Stimulated activated CD4-positive, alpha-beta T cell treated with anti-CD3 and anti-CD28 coated beads, Interleukin-1b, Interleukin-23, amount 100 ng/mL, for 24 hours (primary cell): ENCODE results near the gene PDLIM1.
"Not testable (repeated sequence)": the region's sequence is repeated elsewhere in the genome, so short reads cannot be mapped to it uniquely, and the experiment has no call there.

Experiments used
- DNase-seq, 4 experiments: peaks; one replicate each; pipeline ENCODE4 v3.0.0-alpha.2; 2020; ENCODE audit warnings: low read depth in 4 of 4, low spot score in 1 of 4

Gene PDLIM1

DNA sequence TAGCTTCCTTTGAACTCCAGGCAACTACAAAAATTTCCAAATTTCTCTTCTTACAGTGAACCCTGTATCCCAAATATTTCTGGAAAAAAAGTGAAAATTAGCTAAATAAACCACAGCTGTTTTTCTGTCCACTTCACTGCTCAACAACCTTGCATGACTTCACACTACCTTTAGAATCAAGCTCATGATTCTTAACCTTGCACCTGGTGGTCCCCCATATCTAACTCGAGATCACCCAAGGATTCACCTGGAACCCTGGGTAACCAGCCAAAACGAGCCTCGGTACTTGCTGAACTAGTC lies 47.5 kb downstream of the PDLIM1 start:
- no peak for DNase-seq

DNA sequence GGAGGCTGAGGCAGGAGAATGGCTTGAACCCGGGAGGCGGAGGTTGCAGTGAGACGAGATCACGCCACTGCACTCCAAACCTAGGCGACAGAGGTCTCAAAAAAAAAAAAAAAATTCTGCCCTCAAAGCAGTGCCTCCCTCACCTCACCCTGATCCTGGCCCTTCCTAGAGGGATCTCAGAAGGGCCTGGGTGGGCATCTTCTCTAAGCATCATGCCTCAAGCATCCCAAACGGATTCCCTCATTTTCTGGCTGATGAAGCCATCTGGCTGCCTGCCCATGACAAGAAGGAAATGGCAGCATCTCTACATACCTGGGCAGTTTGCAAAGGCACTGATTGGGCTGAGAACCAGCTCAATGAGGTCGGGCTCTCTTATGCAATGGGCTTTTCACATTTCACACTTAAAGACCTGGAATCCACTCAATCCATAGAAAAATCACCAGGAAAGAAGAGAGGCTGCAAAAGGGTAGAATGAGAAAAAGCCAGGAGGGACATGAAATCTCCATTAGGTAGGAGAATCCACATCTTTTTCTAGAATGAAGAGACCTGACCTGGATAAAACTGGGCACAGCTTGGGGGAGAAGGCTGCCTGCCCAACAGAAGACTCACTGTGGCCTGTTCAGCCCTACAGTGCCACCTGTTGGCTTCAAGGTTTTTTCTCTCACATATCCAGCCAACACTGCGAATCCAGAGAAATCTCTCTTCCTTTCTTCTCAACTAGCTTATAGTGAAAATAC lies 48.1 kb downstream of the PDLIM1 start:
- DNase-seq, result no peak

DNA sequence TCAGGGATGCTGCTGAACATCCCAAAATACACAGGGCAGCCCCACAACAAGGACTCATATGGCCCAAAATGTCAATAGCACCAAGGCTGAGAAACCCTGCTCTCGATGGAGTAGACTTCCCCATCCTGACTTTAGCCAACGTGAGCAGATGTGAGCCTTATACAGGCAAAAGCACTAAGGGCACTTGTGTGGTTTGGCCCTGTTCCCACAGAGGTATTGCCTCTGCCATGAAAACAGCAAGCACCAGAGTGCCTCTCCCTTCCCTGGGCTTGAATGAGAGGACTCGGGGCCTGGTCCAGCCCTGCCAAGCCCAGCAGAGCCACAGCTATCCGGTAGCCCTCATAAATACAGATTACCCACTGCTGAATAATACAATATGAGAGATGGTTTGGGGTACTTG lies 49.3 kb downstream of the PDLIM1 start:
- DNase-seq, result no peak

DNA sequence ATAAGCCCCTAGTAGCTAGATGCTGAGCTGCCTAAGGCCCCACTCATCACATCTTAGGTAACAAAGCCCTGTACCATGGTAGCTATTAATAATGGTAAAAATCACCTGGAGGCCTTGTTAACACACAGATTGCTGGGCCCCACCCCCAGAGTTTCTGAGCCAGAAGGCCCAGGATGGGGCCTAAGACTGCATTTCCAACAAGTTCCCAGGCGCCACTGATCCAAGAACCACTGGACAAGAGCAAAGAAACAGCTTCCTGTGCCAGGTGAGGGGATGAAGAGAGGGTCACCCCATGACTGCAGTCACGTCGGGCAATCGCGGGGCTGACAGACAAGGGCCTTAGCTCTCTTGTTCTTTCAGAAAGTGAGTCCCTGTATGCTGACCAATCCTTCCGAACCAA lies 50.0 kb downstream of the PDLIM1 start:
- DNase-seq, result no peak

DNA sequence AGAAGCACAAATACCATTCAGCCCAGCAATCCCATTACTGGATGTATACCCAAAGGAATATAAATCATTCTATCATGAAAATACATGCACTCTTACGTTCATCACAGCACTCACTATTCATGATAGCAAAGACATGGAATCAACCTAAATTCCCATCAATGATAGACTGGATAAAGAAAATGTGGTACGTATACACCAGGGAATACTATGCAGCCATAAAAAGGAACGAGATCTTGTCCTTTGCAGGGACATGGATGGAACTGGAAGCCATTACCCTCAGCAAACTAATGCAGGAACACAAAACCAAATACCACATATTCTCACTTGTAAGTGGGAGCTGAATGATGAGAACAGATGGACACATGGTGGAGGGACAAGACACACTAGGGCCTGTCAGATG lies 50.7 kb downstream of the PDLIM1 start:
- not testable (repeated sequence) for DNase-seq

DNA sequence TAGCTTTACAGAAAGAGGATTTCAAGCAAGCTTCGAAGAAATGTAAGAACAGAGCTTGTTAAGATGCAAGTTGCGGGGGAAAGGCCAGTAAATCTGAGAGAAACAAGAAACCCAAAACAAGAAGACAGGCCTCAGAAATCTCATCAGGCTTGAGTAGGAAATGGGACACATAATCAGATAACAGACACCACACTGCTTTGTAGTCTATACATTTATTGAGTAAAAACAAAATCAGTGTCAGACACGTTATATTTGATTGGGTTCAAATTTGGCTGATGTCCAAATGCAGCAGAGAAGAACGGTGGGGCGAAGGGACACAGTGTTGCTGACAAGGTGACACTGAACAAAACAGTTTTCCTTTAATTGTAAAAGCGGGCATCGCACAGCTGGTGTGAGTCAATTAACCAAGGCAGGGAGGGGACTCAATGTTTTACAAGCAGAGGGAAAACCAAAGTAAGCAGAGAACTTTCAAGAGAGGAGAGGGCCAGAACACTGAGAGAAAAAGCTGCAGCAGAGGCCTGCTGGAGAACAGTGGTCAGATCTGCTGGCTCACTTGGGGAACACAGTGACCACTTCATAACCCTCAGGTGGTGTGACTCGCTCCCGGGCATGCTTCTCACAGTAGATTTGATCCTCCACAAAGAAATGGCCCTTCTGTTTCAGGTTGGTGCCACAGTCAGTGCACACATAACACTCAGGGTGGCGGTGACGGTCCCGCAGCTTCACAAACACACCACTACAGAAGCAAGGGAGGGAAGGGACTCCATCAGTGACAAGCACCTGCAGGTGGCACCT lies 53.2 kb downstream of the PDLIM1 start:
- no peak for DNase-seq

DNA sequence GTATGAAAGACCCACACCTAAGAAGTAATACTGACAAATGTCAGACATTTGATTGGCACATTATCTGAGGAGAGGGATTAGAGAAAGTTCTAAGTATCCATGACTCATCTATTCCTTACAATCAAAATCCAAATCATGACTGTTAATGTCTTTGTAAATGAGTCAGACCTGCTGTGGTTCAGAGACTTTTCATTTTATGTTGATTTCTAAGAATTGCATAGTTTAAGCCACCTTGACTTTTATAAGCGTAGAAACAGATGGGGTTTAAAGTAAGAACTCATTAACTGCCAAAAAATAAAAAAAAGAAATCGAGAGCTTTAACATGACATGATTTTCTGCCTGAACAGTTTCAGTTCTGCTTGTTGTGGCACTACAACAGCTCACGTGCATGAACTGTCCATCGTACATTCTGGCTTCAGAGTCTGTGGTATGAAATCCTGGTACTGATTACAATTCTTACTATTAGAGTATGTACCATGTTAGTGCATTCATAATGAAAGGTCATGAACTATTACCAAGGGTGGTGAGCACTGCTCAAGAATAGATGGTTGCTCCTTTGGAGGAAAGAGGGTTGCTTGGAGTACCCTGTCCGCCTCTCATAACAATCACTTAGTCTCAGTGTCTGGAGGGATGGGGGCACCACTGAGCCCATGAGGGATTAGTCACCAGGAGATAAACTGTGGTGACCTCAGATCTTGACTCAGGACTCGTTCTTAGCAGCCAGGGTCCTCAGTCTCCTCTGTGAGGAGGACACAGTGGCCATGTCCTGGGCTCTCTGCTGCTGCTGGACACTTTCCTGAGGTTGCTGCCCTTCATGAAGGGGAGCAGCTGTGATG lies 54.5 kb downstream of the PDLIM1 start:
- DNase-seq, result no peak

DNA sequence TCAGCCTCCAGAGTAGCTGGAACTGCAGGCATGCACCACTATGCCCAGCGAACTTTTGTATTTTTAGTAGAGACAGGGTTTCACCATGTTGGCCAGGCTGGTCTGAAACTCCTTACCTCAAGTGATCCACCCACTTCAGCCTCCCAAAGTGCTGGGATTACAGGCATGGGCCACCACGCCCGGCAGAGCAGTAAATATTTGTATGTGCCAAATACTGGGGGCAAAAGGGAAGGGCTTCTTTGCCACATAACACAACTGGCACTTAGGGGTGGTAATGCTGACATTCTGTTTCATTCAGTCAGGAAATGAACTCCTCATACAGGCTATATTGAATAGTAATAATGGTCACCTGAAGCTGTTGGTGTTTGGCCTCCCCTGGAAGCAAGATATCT lies 55.1 kb downstream of the PDLIM1 start:
- no peak for DNase-seq

DNA sequence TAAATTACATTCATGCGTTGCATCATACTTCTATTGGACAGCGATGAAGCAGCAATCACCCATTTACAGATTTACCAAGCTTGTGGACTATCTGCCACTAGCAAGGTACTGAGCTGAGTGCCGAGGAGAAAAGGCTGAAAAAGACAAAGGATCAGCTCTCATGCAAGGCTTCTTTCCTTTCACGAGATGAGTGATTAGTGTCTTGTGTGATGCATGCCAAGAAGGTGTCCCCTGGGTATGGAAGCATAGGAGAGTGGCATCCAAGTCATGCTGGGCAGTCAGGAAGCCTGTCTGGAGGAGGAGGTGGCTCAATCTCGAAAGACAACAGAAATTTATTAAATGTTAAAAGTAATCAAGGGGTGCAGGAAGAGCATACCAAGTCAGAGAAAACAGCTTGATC lies 55.9 kb downstream of the PDLIM1 start:
- DNase-seq, result no peak

DNA sequence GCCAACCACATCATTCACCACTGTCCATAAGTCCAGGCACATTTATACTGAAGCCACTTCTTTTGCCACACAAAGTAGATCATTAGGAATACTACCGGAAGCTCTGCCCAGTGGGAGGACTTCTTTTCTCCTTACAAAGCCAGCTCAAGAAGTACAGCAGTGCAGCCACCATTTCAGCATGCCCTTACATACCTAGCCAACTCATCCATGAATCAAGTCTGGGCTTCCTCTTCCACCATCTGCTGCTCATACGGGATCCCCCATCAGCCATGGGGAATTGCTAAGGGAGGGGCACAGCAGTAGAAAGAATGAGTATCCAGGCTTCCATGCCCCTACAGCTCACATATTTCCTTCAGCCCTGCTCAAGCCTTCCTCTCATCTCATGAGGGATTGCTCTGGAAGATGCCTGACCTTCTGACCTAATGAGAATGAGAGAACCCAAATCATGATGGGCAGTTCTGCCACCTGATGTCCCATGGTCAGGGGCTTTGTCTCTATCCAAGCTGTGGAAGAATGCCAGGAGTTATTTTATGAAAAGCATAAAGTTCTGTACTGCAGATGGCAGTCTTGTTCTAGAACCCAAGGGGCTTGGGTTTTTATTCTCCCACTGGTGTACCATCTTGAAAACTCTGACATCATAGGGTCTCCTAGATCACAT lies 57.3 kb downstream of the PDLIM1 start:
- no peak for DNase-seq

DNA sequence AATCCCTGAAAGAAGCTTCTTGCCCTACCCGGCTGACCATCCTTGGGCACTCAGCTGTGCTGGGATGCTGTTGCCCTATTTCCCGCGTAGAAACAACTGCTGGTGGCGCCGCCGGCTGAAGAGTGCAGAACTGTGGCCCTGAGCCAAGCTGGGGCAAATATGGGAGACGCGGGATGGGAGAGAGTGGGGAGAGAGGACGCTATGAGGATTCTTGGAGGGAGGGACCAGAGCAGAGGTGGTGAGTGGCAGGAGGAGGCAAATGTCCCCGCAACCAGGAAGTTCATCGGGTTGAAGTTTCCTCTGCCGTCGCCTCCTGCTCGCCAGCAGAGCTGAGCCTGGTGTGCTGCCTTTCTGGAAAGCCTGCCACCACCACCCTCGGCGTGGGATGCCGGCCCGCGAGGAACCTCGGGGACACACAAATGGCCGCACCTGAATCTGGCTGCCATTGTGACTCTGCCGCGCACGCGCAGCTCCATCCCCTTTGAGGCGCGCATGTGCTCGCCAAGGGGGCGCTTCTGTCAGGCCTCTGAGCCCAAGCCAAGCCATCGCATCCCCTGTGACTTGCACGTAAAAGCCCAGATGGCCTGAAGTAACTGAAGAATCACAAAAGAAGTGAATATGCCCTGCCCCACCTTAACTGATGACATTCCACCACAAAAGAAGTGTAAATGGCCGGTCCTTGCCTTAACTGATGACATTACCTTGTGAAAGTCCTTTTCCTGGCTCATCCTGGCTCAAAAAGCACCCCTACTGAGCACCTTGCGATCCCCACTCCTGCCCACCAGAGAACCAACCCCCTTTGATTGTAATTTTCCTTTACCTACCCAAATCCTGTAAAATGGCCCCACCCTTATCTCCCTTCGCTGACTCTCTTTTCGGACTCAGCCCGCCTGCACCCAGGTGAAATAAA lies 59.9 kb downstream of the PDLIM1 start:
- peak in 3 of 4 experiments; percentile 21 to 29 (median 22) for DNase-seq

DNA sequence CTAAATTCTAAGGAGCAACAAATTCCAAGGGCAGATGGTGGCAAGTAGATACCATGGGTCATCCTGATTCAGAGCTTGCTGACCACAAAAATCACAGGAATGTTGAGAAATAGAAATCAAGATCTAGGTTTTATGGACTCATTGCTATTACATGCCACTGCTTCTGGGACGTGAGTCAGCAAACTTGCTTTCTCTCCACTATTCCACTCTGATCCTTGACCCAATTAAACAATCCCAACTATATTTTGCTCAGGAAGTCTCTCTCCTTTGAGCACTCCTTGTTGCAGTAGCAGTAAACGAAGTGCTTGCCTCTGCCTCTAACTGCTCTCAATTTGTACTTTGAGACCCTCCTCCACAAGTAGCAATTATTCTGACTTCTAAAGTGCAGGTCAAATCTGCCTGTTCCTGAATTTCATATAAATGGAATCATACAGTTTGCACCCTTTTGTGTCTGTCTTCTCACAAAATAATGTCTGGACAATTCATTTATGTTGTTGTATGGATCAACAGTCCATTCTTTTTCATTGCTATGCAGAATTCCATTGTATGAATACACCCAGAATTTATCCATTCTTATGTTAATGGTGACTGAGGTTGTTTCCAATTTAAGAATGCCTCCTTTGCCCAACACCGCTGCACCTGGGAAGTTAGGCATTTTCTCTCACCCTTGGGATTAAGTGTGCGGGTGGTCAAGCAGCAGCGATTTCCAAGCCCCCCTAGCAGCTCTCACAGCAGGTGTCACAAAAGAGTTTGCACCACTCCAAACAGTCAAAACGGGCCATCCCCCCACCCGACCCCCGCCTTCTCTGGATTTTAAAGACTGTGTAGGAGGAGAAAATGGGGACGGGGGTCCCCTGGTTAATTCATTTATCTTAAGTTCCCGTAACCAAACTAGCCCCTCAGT lies 60.8 kb downstream of the PDLIM1 start:
- no peak for DNase-seq

DNA sequence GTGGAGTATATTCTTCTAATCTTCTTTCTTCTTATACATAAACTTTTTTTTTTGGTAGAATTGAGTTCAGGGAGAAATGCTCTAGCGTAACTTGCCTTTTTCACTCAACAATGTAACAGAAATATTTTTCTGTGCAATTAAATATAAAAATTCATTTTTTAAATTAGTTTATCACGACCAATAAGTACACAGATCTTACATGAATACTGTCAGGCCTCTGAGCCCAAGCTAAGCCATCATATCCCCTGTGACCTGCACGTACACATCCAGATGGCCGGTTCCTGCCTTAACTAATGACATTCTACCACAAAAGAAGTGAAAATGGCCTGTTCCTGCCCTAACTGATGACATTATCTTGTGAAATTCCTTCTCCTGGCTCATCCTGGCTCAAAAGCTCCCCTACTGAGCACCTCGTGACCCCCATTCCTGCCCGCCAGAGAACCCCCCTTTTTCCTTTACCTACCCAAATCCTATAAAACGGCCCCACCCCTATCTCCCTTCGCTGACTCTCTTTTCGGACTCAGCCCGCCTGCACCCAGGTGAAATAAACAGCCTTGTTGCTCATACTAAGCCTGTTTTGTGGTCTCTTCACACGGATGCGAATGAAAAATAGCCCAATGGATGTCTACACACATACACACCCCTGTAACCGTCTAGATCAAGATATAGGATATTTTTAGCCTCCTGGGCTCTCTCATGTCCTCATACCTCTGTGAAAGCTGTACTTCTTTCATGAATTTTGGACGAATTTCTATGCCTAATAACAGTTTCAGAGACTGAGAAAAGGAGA lies 61.7 kb downstream of the PDLIM1 start:
- DNase-seq, result not testable (repeated sequence)

DNA sequence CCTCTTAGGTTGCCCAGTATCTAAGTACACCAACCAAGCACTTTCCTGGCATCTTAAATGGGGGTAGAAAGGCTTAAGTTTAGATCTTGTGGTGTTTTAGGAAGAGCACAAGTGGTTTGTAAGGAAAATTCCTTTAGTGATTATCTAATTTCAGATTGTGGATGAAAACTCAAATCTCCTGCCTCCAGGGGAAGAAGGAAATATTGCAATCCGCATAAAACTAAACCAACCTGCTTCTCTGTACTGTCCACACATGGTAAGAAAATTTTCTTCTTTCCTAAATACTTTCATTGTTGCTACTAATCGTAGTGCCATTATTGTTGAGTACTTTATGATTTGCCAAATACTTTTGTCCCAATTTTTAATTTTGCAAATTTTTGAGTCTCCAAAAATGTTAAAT lies 65.7 kb downstream of the PDLIM1 start:
- DNase-seq, result no peak

DNA sequence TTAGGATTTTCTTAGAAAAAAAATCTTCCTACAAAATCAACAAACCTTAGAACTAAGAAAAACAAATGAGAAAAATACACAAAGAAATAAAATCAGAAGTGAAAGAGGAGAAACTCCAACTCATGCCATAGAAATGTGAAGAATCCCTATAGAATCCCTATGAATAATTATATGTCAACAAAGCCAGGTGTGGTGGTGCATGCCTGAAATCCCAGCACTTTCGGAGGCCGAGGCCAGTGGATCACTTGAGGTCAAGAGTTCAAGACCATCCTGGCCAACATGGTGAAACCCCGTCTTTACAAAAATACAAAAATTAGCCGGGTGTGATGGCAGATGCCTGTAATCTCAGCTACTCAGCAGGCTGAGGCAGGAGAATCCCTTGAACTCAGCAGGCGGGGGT lies 69.7 kb downstream of the PDLIM1 start:
- no peak for DNase-seq

DNA sequence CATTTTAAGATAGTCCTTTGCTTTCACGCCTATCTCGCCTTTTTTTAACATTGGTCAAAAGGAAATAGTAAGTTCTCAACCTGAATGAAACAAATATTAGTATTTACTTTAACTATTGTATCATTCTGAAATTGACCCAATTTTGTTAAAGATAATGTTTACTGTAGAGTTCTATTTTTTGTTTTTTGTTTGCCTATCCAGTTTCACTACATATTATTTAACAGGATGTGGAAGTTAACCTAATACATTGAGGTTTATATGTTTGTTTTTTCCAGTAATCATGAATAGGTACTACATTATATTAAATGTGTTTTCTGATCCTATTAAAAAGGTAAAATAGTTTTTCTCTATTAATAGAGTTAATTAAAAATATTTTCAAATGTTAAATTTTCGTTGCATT lies 70.3 kb downstream of the PDLIM1 start:
- no peak for DNase-seq

DNA sequence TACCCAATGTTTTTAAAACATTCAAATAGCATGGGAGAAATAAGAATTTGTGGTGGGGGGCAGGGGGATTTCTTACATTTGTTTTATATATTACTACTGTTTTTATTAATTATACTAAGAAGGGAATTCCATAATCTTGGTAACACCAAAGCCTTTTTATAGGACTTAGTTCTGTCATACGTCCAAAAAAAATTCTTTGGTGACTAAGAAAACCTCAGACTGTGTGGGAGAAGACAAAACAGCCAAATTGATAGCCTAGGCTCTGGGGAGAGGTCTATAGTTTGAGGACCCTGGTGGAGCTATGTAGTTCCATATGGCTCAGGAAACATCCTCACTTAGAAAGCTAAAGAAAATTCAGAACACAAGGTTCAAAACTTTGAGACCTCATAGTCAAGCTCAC lies 73.3 kb downstream of the PDLIM1 start:
- no peak for DNase-seq

DNA sequence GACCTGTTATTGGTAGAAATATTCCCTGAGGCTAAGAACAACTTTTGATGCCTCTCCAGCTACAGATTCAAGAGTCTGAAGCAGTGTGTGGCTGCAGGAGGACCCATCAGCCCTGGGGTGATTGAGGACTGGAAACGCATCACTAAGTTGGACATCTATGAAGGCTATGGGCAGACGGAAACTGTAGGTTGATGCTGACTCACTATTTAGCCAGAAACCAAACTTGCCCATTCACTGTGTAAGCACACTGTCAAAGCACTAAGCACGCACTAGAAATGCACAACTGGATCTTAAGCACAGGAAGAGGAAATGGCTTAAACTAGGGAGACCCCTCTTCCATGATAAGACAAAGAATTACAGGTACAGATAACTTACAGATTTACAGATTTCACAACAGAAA lies 76.0 kb downstream of the PDLIM1 start:
- no peak for DNase-seq

DNA sequence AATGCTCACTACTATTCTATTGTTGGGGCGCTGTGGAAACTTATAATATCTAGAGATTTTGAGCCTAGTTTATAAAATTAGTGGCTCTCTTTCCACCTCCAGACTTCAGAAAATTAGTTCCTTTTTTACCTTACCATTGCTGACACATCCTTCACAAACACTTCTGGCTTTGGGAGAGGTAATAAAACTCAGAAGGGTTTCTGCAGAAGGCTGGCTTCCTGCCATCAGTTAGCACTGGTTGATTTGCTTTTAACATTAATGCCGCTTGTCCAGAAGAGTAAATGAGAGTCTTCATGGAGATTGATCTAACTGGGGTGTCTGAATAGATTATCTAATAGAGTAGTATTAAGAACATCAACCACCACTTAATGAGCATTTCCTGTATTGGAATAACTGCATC lies 76.4 kb downstream of the PDLIM1 start:
- no peak for DNase-seq
